HEK293T (cell line): ENCODE measurements around the gene TNXB.
"Not testable (repeated sequence)": the region's sequence is repeated elsewhere in the genome, so short reads cannot be mapped to it uniquely, and the experiment has no call there.

Experiments
- CTCF ChIA-PET: fragments of 350-600 bp; formaldehyde crosslinking; extraction: SDS; loops from one replicate; lab custom pipeline; 2021; ENCODE audit warnings: antibody characterized with exemption, inconsistent platforms; lab: Yijun Ruan, JAX
- POLR2A ChIA-PET: fragments of 350-600 bp; formaldehyde crosslinking; extraction: SDS; loops from one replicate; lab custom pipeline; 2020; ENCODE audit warnings: antibody characterized with exemption, inconsistent platforms; lab: Yijun Ruan, JAX
- DNase-seq: peaks from one replicate; pipeline ENCODE4 v3.0.0; 2012; ENCODE audit warnings: mixed read lengths; ENCODE audit errors: extremely low spot score
- ARNT ChIP-seq: fragments of 450-650 bp; IDR thresholded peaks from 2 replicates; pipeline ENCODE4 v1.6.1; 2017; ENCODE audit warnings: mild to moderate bottlenecking
- BHLHE40 ChIP-seq: fragments of 450-650 bp; IDR thresholded peaks from 2 replicates; pipeline ENCODE4 v1.6.1; 2016; ENCODE audit warnings: mild to moderate bottlenecking, moderate library complexity, borderline replicate concordance
- CTBP1 ChIP-seq: fragments of 450-650 bp; IDR thresholded peaks from 2 replicates; pipeline ENCODE4 v1.6.1; 2016; ENCODE audit warnings: borderline replicate concordance
- ELF4 ChIP-seq: fragments of 450-650 bp; IDR thresholded peaks from 2 replicates; pipeline ENCODE4 v1.6.1; 2017; ENCODE audit warnings: antibody characterized with exemption
- FOXA1 ChIP-seq: fragments of 450-650 bp; IDR thresholded peaks from 2 replicates; pipeline ENCODE4 v1.6.1; 2016; ENCODE audit warnings: mild to moderate bottlenecking
- FOXK2 ChIP-seq: fragments of 450-650 bp; IDR thresholded peaks from 2 replicates; pipeline ENCODE4 v1.6.1; 2016; ENCODE audit warnings: mild to moderate bottlenecking
- FOXM1 ChIP-seq: fragments of 450-650 bp; IDR thresholded peaks from 2 replicates; pipeline ENCODE4 v1.6.1; 2017; ENCODE audit warnings: mild to moderate bottlenecking, borderline replicate concordance
- HDGF ChIP-seq: fragments of 450-650 bp; IDR thresholded peaks from 2 replicates; pipeline ENCODE4 v1.6.1; 2017; ENCODE audit warnings: antibody characterized with exemption, borderline replicate concordance
- L3MBTL2 ChIP-seq: fragments of 450-650 bp; conservative IDR thresholded peaks from 2 replicates; pipeline ENCODE4 v1.6.1; 2016; ENCODE audit warnings: mild to moderate bottlenecking
- LEF1 ChIP-seq: fragments of 450-650 bp; IDR thresholded peaks from 2 replicates; pipeline ENCODE4 v1.6.1; 2017; ENCODE audit warnings: mild to moderate bottlenecking, borderline replicate concordance
- NFRKB ChIP-seq: fragments of 450-650 bp; IDR thresholded peaks from 2 replicates; pipeline ENCODE4 v1.6.1; 2016; ENCODE audit warnings: mild to moderate bottlenecking, moderate library complexity
- PKNOX1 ChIP-seq: fragments of 450-650 bp; IDR thresholded peaks from 2 replicates; pipeline ENCODE4 v1.6.1; 2016
- SP1 ChIP-seq: fragments of 450-650 bp; IDR thresholded peaks from 2 replicates; pipeline ENCODE4 v1.6.1; 2017
- SUZ12 ChIP-seq: fragments of 450-650 bp; IDR thresholded peaks from 2 replicates; pipeline ENCODE4 v1.6.1; 2016; ENCODE audit warnings: mild to moderate bottlenecking
- TARDBP ChIP-seq: fragments of 450-650 bp; IDR thresholded peaks from 2 replicates; pipeline ENCODE4 v1.6.1; 2016
- ZNF384 ChIP-seq: fragments of 450-650 bp; IDR thresholded peaks from 2 replicates; pipeline ENCODE4 v1.6.1; 2016

Gene TNXB

GRCh38 chr6:32068867-32069266 lies 40.3 kb downstream of the TNXB start:
- TF ChIP-seq LEF1 = no peak
- no peak for TF ChIP-seq ARNT
- no peak for TF ChIP-seq NFRKB
- TF ChIP-seq PKNOX1 = no peak
- TF ChIP-seq BHLHE40 = no peak
- no peak for TF ChIP-seq FOXA1
- TF ChIP-seq SP1 = no peak
- TF ChIP-seq L3MBTL2 = no peak
- POLR2A ChIA-PET = interaction anchor here (1.7 kb wide), 1 partner anchor 108 kb away, joined by 4 read pairs; no protein-coding TSS in a partner anchor
- no peak for DNase-seq
- CTCF ChIA-PET = no interaction called here

- CTCF ChIA-PET, DNase-seq, POLR2A ChIA-PET: not testable (repeated sequence)
These were observed 40.8 kb downstream of the TNXB start for GRCh38 chr6:32068315-32068714.

- POLR2A ChIA-PET, CTCF ChIA-PET, DNase-seq: not testable (repeated sequence)
These were observed 41.6 kb downstream of the TNXB start for GRCh38 chr6:32067521-32067920.

GRCh38 chr6:32064706-32065105 lies 44.4 kb downstream of the TNXB start:
- ChIA-PET CTCF (no interaction called here), POLR2A (interaction anchor here (1.6 kb wide), 1 partner anchor 12 kb away, joined by 4 read pairs; no protein-coding TSS in a partner anchor)
- no peak for DNase-seq
- no peak for TF ChIP-seq ZNF384

GRCh38 chr6:32060966-32061655 lies 48.0 kb downstream of the TNXB start:
- ChIA-PET CTCF (no interaction called here), POLR2A (no interaction called here)
- no peak for DNase-seq
- no peak for TF ChIP-seq PKNOX1
- TF ChIP-seq HDGF = no peak
- no peak for TF ChIP-seq SUZ12
- TF ChIP-seq FOXA1 = no peak
- TF ChIP-seq SP1 = no peak
- TF ChIP-seq ZNF384 = no peak
- TF ChIP-seq FOXM1 = no peak
- TF ChIP-seq ARNT = no peak
- no peak for TF ChIP-seq ELF4
- no peak for TF ChIP-seq CTBP1
- TF ChIP-seq LEF1 = no peak
- no peak for TF ChIP-seq L3MBTL2

GRCh38 chr6:32058511-32058963 lies 50.6 kb downstream of the TNXB start:
- no peak for TF ChIP-seq NFRKB
- no peak for TF ChIP-seq CTBP1
- TF ChIP-seq ELF4 = no peak
- no peak for TF ChIP-seq TARDBP
- TF ChIP-seq L3MBTL2 = no peak
- TF ChIP-seq ZNF384 = no peak
- TF ChIP-seq BHLHE40 = no peak
- TF ChIP-seq FOXM1 = no peak
- no peak for TF ChIP-seq PKNOX1
- no peak for TF ChIP-seq SP1
- ChIA-PET CTCF (no interaction called here), POLR2A (no interaction called here)
- DNase-seq = no peak

GRCh38 chr6:32057966-32058365 lies 51.2 kb downstream of the TNXB start:
- ChIA-PET POLR2A (no interaction called here), CTCF (no interaction called here)
- TF ChIP-seq BHLHE40 (no peak), SUZ12 (no peak), L3MBTL2 (no peak), FOXM1 (no peak), FOXA1 (no peak), CTBP1 (no peak), HDGF (no peak), NFRKB (no peak), TARDBP (no peak), ELF4 (no peak), FOXK2 (no peak), PKNOX1 (no peak), ZNF384 (no peak), SP1 (no peak), ARNT (no peak), LEF1 (no peak)

More at GRCh38 chr6:32057966-32058365, 51.2 kb downstream of the TNXB start:
- no peak for DNase-seq
